ENCODE measurements around the gene OSTM1.

OSTM1 gene

GRCh38 chr6:108078191-108078590, 3.6 kb upstream of the OSTM1 start:
- no peak for DNase-seq (ENCODE audit: low spot score)
- H3K9me3 Mint-ChIP-seq, result no peaks in the 10 kb centered on the region
- H3K27ac Mint-ChIP-seq, result no peak overlapping the region
- H3K4me3 Mint-ChIP-seq, result no peak overlapping the region
- peaks cover 1% of the 10 kb centered on the region for H3K36me3 Mint-ChIP-seq (ENCODE audit: low read depth)
- H3K27me3 Mint-ChIP-seq (ENCODE audit: low read depth), result peaks cover 41% of the 10 kb centered on the region
- peaks cover 13% of the 10 kb centered on the region for H3K4me1 Mint-ChIP-seq (ENCODE audit: low read depth)

GRCh38 chr6:108074057-108074358, 533 bp downstream of the OSTM1 start:
- Mint-ChIP-seq H3K9me3 (no peaks in the 10 kb centered on the region), H3K4me3 (peak overlapping the region; percentile 86), H3K36me3 (ENCODE audit: low read depth) (peaks cover 2% of the 10 kb centered on the region), H3K4me1 (ENCODE audit: low read depth) (peaks cover 18% of the 10 kb centered on the region), H3K27me3 (ENCODE audit: low read depth) (peaks cover 9% of the 10 kb centered on the region), H3K27ac (peak overlapping the region; percentile 68)
- DNase-seq (ENCODE audit: low spot score), result no peak

- H3K4me3 Mint-ChIP-seq, result no peak overlapping the region
- no peaks in the 10 kb centered on the region for H3K9me3 Mint-ChIP-seq
- no peaks in the 10 kb centered on the region for H3K27me3 Mint-ChIP-seq (ENCODE audit: low read depth)
- no peak for DNase-seq (ENCODE audit: low spot score)
- H3K4me1 Mint-ChIP-seq (ENCODE audit: low read depth), result peaks cover 18% of the 10 kb centered on the region
- no peak overlapping the region for H3K27ac Mint-ChIP-seq
- H3K36me3 Mint-ChIP-seq (ENCODE audit: low read depth), result peaks cover 2% of the 10 kb centered on the region
Measured at GRCh38 chr6:108071736-108072276, 2.7 kb downstream of the OSTM1 start.

- H3K36me3 Mint-ChIP-seq (ENCODE audit: low read depth), result peaks cover 2% of the 10 kb centered on the region
- H3K9me3 Mint-ChIP-seq, result no peaks in the 10 kb centered on the region
- H3K4me1 Mint-ChIP-seq (ENCODE audit: low read depth), result peaks cover 10% of the 10 kb centered on the region
- H3K4me3 Mint-ChIP-seq, result no peak overlapping the region
- peak; percentile 29 for DNase-seq (ENCODE audit: low spot score)
- no peak overlapping the region for H3K27ac Mint-ChIP-seq
- H3K27me3 Mint-ChIP-seq (ENCODE audit: low read depth), result no peaks in the 10 kb centered on the region
Measured at GRCh38 chr6:108068618-108069017, 5.9 kb downstream of the OSTM1 start.

GRCh38 chr6:108068182-108068581, 6.4 kb downstream of the OSTM1 start:
- H3K9me3 Mint-ChIP-seq, result no peaks in the 10 kb centered on the region
- no peak for DNase-seq (ENCODE audit: low spot score)
- no peaks in the 10 kb centered on the region for H3K27me3 Mint-ChIP-seq (ENCODE audit: low read depth)
- no peak overlapping the region for H3K27ac Mint-ChIP-seq
- H3K4me3 Mint-ChIP-seq, result no peak overlapping the region
- H3K4me1 Mint-ChIP-seq (ENCODE audit: low read depth), result peaks cover 5% of the 10 kb centered on the region
- H3K36me3 Mint-ChIP-seq (ENCODE audit: low read depth), result peaks cover under 1% of the 10 kb centered on the region

GRCh38 chr6:108052706-108053105, 21.8 kb downstream of the OSTM1 start:
- Mint-ChIP-seq H3K4me1 (ENCODE audit: low read depth) (no peaks in the 10 kb centered on the region), H3K9me3 (no peaks in the 10 kb centered on the region), H3K27ac (no peak overlapping the region), H3K4me3 (no peak overlapping the region), H3K27me3 (ENCODE audit: low read depth) (no peaks in the 10 kb centered on the region), H3K36me3 (ENCODE audit: low read depth) (peaks cover 4% of the 10 kb centered on the region)
- DNase-seq (ENCODE audit: low spot score), result no peak

GRCh38 chr6:108051481-108051880, 23.1 kb downstream of the OSTM1 start:
- no peaks in the 10 kb centered on the region for H3K4me1 Mint-ChIP-seq (ENCODE audit: low read depth)
- H3K9me3 Mint-ChIP-seq, result no peaks in the 10 kb centered on the region
- no peak for DNase-seq (ENCODE audit: low spot score)
- H3K27me3 Mint-ChIP-seq (ENCODE audit: low read depth), result no peaks in the 10 kb centered on the region
- peaks cover 10% of the 10 kb centered on the region for H3K36me3 Mint-ChIP-seq (ENCODE audit: low read depth)
- H3K27ac Mint-ChIP-seq, result no peak overlapping the region
- no peak overlapping the region for H3K4me3 Mint-ChIP-seq

GRCh38 chr6:108039681-108040080, 34.9 kb downstream of the OSTM1 start:
- Mint-ChIP-seq H3K4me3 (no peak overlapping the region), H3K36me3 (ENCODE audit: low read depth) (peaks cover 5% of the 10 kb centered on the region), H3K27me3 (ENCODE audit: low read depth) (no peaks in the 10 kb centered on the region), H3K27ac (no peak overlapping the region), H3K4me1 (ENCODE audit: low read depth) (no peaks in the 10 kb centered on the region), H3K9me3 (no peaks in the 10 kb centered on the region)
- no peak for DNase-seq (ENCODE audit: low spot score)

- H3K36me3 Mint-ChIP-seq (ENCODE audit: low read depth), result peaks cover 3% of the 10 kb centered on the region
Measured at GRCh38 chr6:108036884-108037283, 37.7 kb downstream of the OSTM1 start.

GRCh38 chr6:108031968-108032367, 42.6 kb downstream of the OSTM1 start:
- no peaks in the 10 kb centered on the region for H3K9me3 Mint-ChIP-seq
- H3K36me3 Mint-ChIP-seq (ENCODE audit: low read depth), result peaks cover 3% of the 10 kb centered on the region
- H3K27ac Mint-ChIP-seq, result no peak overlapping the region
- H3K4me3 Mint-ChIP-seq, result no peak overlapping the region
- DNase-seq (ENCODE audit: low spot score), result no peak
- no peaks in the 10 kb centered on the region for H3K27me3 Mint-ChIP-seq (ENCODE audit: low read depth)
- H3K4me1 Mint-ChIP-seq (ENCODE audit: low read depth), result no peaks in the 10 kb centered on the region

More at GRCh38 chr6:108036884-108037283, 37.7 kb downstream of the OSTM1 start:
- no peak overlapping the region for H3K4me3 Mint-ChIP-seq
- H3K27ac Mint-ChIP-seq, result no peak overlapping the region
- H3K27me3 Mint-ChIP-seq (ENCODE audit: low read depth), result no peaks in the 10 kb centered on the region
- no peak for DNase-seq (ENCODE audit: low spot score)
- H3K9me3 Mint-ChIP-seq, result no peaks in the 10 kb centered on the region
- H3K4me1 Mint-ChIP-seq (ENCODE audit: low read depth), result no peaks in the 10 kb centered on the region

GRCh38 chr6:108030211-108030610, 44.3 kb downstream of the OSTM1 start:
- H3K4me1 Mint-ChIP-seq (ENCODE audit: low read depth), result no peaks in the 10 kb centered on the region
- no peaks in the 10 kb centered on the region for H3K9me3 Mint-ChIP-seq
- H3K27me3 Mint-ChIP-seq (ENCODE audit: low read depth), result no peaks in the 10 kb centered on the region
- no peak for DNase-seq (ENCODE audit: low spot score)
- no peak overlapping the region for H3K4me3 Mint-ChIP-seq
- H3K27ac Mint-ChIP-seq, result no peak overlapping the region
- no peaks in the 10 kb centered on the region for H3K36me3 Mint-ChIP-seq (ENCODE audit: low read depth)

GRCh38 chr6:108029226-108029921, 45.2 kb downstream of the OSTM1 start:
- H3K9me3 Mint-ChIP-seq, result no peaks in the 10 kb centered on the region
- no peak overlapping the region for H3K27ac Mint-ChIP-seq
- no peaks in the 10 kb centered on the region for H3K4me1 Mint-ChIP-seq (ENCODE audit: low read depth)
- no peak for DNase-seq (ENCODE audit: low spot score)
- H3K27me3 Mint-ChIP-seq (ENCODE audit: low read depth), result no peaks in the 10 kb centered on the region
- no peak overlapping the region for H3K4me3 Mint-ChIP-seq
- H3K36me3 Mint-ChIP-seq (ENCODE audit: low read depth), result no peaks in the 10 kb centered on the region

- no peak overlapping the region for H3K4me3 Mint-ChIP-seq
- H3K4me1 Mint-ChIP-seq (ENCODE audit: low read depth), result no peaks in the 10 kb centered on the region
- no peaks in the 10 kb centered on the region for H3K36me3 Mint-ChIP-seq (ENCODE audit: low read depth)
- no peaks in the 10 kb centered on the region for H3K9me3 Mint-ChIP-seq
- H3K27me3 Mint-ChIP-seq (ENCODE audit: low read depth), result no peaks in the 10 kb centered on the region
- DNase-seq (ENCODE audit: low spot score), result no peak
- H3K27ac Mint-ChIP-seq, result no peak overlapping the region
Measured at GRCh38 chr6:108027594-108027993, 46.9 kb downstream of the OSTM1 start.

- Mint-ChIP-seq H3K36me3 (ENCODE audit: low read depth) (no peaks in the 10 kb centered on the region), H3K27me3 (ENCODE audit: low read depth) (no peaks in the 10 kb centered on the region), H3K4me1 (ENCODE audit: low read depth) (no peaks in the 10 kb centered on the region), H3K4me3 (no peak overlapping the region), H3K9me3 (no peaks in the 10 kb centered on the region), H3K27ac (no peak overlapping the region)
- DNase-seq (ENCODE audit: low spot score), result no peak
Measured at GRCh38 chr6:108027056-108027455, 47.5 kb downstream of the OSTM1 start.

All from T-helper 2 cell treated with Interferon-gamma antibody and Interleukin-4, amounts not matched to agents 5 μg/mL and 100 μg/mL, for 36 hours (primary cell).